Neural crest cell (in vitro differentiated cells): ENCODE data around the gene MAP4K4. TPM values are rescaled to one million over a fixed set of nuclear protein-coding genes. Genes with fewer than 3 reads are reported as not detected.

Experiments used
- DNase-seq: peaks from one replicate; pipeline ENCODE4 v3.0.0; 2021; ENCODE audit warnings: low read depth, mixed read lengths, low spot score
- H3K27ac Mint-ChIP-seq: one replicate; pipeline ENCODE4 v1.8.0; 2021; ENCODE audit warnings: mild to moderate bottlenecking, mixed read lengths; ENCODE audit not compliant: unreplicated experiment
- H3K27me3 Mint-ChIP-seq: 2 replicates; pipeline ENCODE4 v1.8.0; 2021; ENCODE audit warnings: low read depth, mild to moderate bottlenecking, mixed read lengths
- H3K36me3 Mint-ChIP-seq: 2 replicates; pipeline ENCODE4 v1.8.0; 2021; ENCODE audit warnings: low read depth, mild to moderate bottlenecking, mixed read lengths
- H3K4me1 Mint-ChIP-seq: 2 replicates; pipeline ENCODE4 v1.8.0; 2021; ENCODE audit warnings: mixed read lengths
- H3K4me3 Mint-ChIP-seq: one replicate; pipeline ENCODE4 v1.8.0; 2021; ENCODE audit warnings: mild to moderate bottlenecking, mixed read lengths
- H3K9me3 Mint-ChIP-seq: 2 replicates; pipeline ENCODE4 v1.8.0; 2021; ENCODE audit warnings: mixed read lengths
- CTCF ChIP-seq: fragments of 200-600 bp; sonication (generic); conservative IDR thresholded peaks from 2 replicates; pipeline ENCODE4 v1.5.0; 2021; ENCODE audit warnings: antibody characterized with exemption, mild to moderate bottlenecking
- total RNA-seq: library from RNA; stranded (reverse); gene quantifications from 2 replicates; pipeline ENCODE4 v1.2.1, GENCODE V29; 2021

Gene MAP4K4
- total RNA-seq, 1 donor from 2014 or later = 209 TPM

GRCh38 chr2:101758001-101758400, 60.5 kb downstream of the MAP4K4 start:
- Mint-ChIP-seq H3K27me3 (no peaks in the 10 kb centered on the region), H3K4me1 (peaks cover 69% of the 10 kb centered on the region), H3K4me3 (no peak overlapping the region), H3K27ac (no peak overlapping the region), H3K36me3 (peaks cover 7% of the 10 kb centered on the region), H3K9me3 (peaks cover 3% of the 10 kb centered on the region)
- DNase-seq = no peak
- TF ChIP-seq CTCF = no peak

- Mint-ChIP-seq H3K27me3 (no peaks in the 10 kb centered on the region), H3K4me3 (peak overlapping the region; percentile 14), H3K36me3 (peaks cover 7% of the 10 kb centered on the region), H3K9me3 (peaks cover 3% of the 10 kb centered on the region), H3K27ac (no peak overlapping the region), H3K4me1 (peaks cover 69% of the 10 kb centered on the region)
- no peak for DNase-seq
- no peak for TF ChIP-seq CTCF
Measured at GRCh38 chr2:101759162-101759561, 61.7 kb downstream of the MAP4K4 start.

GRCh38 chr2:101762451-101763171, 65.1 kb downstream of the MAP4K4 start:
- peak overlapping the region; percentile 77 for H3K27ac Mint-ChIP-seq
- H3K27me3 Mint-ChIP-seq = no peaks in the 10 kb centered on the region
- no peak for DNase-seq
- peaks cover 7% of the 10 kb centered on the region for H3K36me3 Mint-ChIP-seq
- peak overlapping the region; percentile 65 for H3K4me3 Mint-ChIP-seq
- H3K9me3 Mint-ChIP-seq = peaks cover 3% of the 10 kb centered on the region
- H3K4me1 Mint-ChIP-seq = peaks cover 68% of the 10 kb centered on the region
- TF ChIP-seq CTCF = no peak

GRCh38 chr2:101763496-101764333, 66.2 kb downstream of the MAP4K4 start:
- H3K27me3 Mint-ChIP-seq = no peaks in the 10 kb centered on the region
- TF ChIP-seq CTCF = no peak
- H3K4me1 Mint-ChIP-seq = peaks cover 71% of the 10 kb centered on the region
- H3K9me3 Mint-ChIP-seq = no peaks in the 10 kb centered on the region
- no peak for DNase-seq
- H3K36me3 Mint-ChIP-seq = no peaks in the 10 kb centered on the region
- peak overlapping the region; percentile 21 for H3K27ac Mint-ChIP-seq
- peak overlapping the region; percentile 23 for H3K4me3 Mint-ChIP-seq

GRCh38 chr2:101766337-101766736, 68.8 kb downstream of the MAP4K4 start:
- Mint-ChIP-seq H3K27ac (peak overlapping the region; percentile 85), H3K36me3 (no peaks in the 10 kb centered on the region), H3K27me3 (no peaks in the 10 kb centered on the region), H3K4me3 (peak overlapping the region; percentile 43), H3K4me1 (peaks cover 81% of the 10 kb centered on the region), H3K9me3 (no peaks in the 10 kb centered on the region)
- no peak for TF ChIP-seq CTCF
- no peak for DNase-seq
